ENCODE data around the gene HYOU1. TPM values are rescaled to one million over a fixed set of nuclear protein-coding genes. Genes with fewer than 3 reads are reported as not detected.

HYOU1 gene
- total RNA-seq, 1 experiment from 2014 or later: 228 TPM

GRCh38 chr11:119078675-119079420 lies 21.8 kb upstream of the HYOU1 start:
- Histone ChIP-seq H3K18ac (ENCODE audit: insufficient read length, low read depth, low read length) (no peak overlapping the region), H3K23me2 (ENCODE audit: insufficient read length, low read depth, low read length, poor library complexity, severe bottlenecking) (no peaks in the 10 kb centered on the region), H4K91ac (ENCODE audit: insufficient read length, low read depth, low read length) (no peak overlapping the region), H2BK20ac (ENCODE audit: low read depth, low read length, poor library complexity, severe bottlenecking) (no peak overlapping the region), H3K4ac (ENCODE audit: low read depth, low read length) (no peak overlapping the region), H3K79me1 (ENCODE audit: insufficient read depth, low read depth, low read length, poor library complexity, severe bottlenecking) (peaks cover 3% of the 10 kb centered on the region), H3T11ph (ENCODE audit: low read length) (no peak overlapping the region), H2AFZ (ENCODE audit: low read length) (no peak overlapping the region), H3K23ac (ENCODE audit: insufficient read length, low read depth, low read length) (no peak overlapping the region), H3K79me2 (ENCODE audit: insufficient read depth, low read length) (no peaks in the 10 kb centered on the region), H3K9ac (ENCODE audit: extremely low read depth, insufficient read length, low read length) (no peak overlapping the region), H2BK5ac (ENCODE audit: insufficient read length, low read length) (no peak overlapping the region), H2BK15ac (ENCODE audit: low read depth, low read length) (no peak overlapping the region), H3K56ac (ENCODE audit: insufficient read length, low read depth, low read length) (no peak overlapping the region), H4K20me1 (ENCODE audit: control insufficient read depth, insufficient read depth, insufficient read length) (no peaks in the 10 kb centered on the region), H4K8ac (replicated peaks; ENCODE audit: insufficient read length, low read depth, low read length) (no peak overlapping the region), H3K14ac (ENCODE audit: insufficient read depth, low read length) (no peak overlapping the region), H4K5ac (ENCODE audit: insufficient read length, low read depth, low read length) (no peak overlapping the region), H3K9me3 (ENCODE audit: control insufficient read depth, low read depth, low read length) (no peaks in the 10 kb centered on the region), H3K27ac (ENCODE audit: insufficient read length, low read depth, low read length) (no peak overlapping the region), H2AK5ac (ENCODE audit: insufficient read length, low read length) (no peak overlapping the region), H3K4me1 (ENCODE audit: insufficient read depth, low read length) (no peaks in the 10 kb centered on the region), H2BK120ac (ENCODE audit: low read depth, low read length, poor library complexity, severe bottlenecking) (no peak overlapping the region), H3K27me3 (ENCODE audit: insufficient read depth, low read length) (no peaks in the 10 kb centered on the region), H2BK12ac (ENCODE audit: insufficient read length, low read depth, low read length) (no peak overlapping the region), H3K4me2 (ENCODE audit: insufficient read depth, insufficient read length, low read length) (no peak overlapping the region)
- DNase-seq: no peak
- TF ChIP-seq CTCF (conservative IDR thresholded peaks at IDR 0.05): no peak
- no peaks in the 10 kb centered on the region for H3K9me3 Mint-ChIP-seq
- no peak overlapping the region for H3K4me3 Mint-ChIP-seq
- no peak overlapping the region for H3K27ac Mint-ChIP-seq
- no peaks in the 10 kb centered on the region for H3K4me1 Mint-ChIP-seq
- H3K27me3 Mint-ChIP-seq (ENCODE audit: low read depth): no peaks in the 10 kb centered on the region
- peaks cover 18 to 74% (median 55%) of the 10 kb centered on the region in 3 experiments; a peak in 6 of 7 replicates for H3K36me3 Mint-ChIP-seq (ENCODE audit: insufficient read depth in 1 of 3, low read depth in 3 of 3)
- WGBS (ENCODE audit: extremely low coverage, insufficient read length, low lambda C conversion rate): no CpG with 5 or more reads among the region's 19 CpGs

All from H9 (cell line).